Measurements from ENCODE around the gene ANXA9.

DNA sequence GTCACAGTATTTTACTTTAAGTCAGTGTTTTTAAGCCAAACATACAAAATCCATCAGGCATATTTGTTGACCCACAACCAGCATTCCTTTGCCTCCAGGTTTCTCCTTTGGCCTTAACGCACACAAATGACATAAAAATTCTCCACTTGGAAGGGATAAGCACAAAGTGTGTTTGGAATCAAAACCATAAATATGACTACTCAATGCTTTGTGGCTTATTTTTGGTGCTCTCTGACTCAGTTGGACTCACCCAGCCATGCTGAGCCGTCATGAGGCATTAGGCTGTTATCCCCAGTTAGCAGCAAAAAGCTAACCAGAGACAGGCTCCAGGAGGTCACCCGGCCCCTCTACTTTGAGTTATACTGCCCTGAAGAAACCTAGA lies 27.1 kb downstream of the ANXA9 start:
- TF ChIP-seq, protein P1, sequence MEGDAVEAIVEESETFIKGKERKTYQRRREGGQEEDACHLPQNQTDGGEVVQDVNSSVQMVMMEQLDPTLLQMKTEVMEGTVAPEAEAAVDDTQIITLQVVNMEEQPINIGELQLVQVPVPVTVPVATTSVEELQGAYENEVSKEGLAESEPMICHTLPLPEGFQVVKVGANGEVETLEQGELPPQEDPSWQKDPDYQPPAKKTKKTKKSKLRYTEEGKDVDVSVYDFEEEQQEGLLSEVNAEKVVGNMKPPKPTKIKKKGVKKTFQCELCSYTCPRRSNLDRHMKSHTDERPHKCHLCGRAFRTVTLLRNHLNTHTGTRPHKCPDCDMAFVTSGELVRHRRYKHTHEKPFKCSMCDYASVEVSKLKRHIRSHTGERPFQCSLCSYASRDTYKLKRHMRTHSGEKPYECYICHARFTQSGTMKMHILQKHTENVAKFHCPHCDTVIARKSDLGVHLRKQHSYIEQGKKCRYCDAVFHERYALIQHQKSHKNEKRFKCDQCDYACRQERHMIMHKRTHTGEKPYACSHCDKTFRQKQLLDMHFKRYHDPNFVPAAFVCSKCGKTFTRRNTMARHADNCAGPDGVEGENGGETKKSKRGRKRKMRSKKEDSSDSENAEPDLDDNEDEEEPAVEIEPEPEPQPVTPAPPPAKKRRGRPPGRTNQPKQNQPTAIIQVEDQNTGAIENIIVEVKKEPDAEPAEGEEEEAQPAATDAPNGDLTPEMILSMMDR (IDR thresholded peaks at IDR 0.05; ENCODE audit: low read length): no peak
- TF ChIP-seq EZH2 (IDR thresholded peaks at IDR 0.05; ENCODE audit: borderline replicate concordance, low read length): no peak
